OCI-LY1 (cell line): ENCODE results near the gene COL5A2.

Source experiments
- H2AFZ ChIP-seq: fragments of 200-600 bp; sonication (generic), shearing (Covaris generic); 2 replicates; pipeline ENCODE4 v1.6.0; 2014; ENCODE audit warnings: antibody characterized with exemption, mild to moderate bottlenecking, low read length
- H3F3A ChIP-seq: fragments of 200-600 bp; sonication (generic), shearing (Covaris generic); 2 replicates; pipeline ENCODE4 v1.6.0; 2014; ENCODE audit warnings: mild to moderate bottlenecking, antibody characterized with exemption, low read length, moderate library complexity; ENCODE audit not compliant: insufficient read depth
- H3K27ac ChIP-seq: fragments of 200-600 bp; sonication (generic); 2 replicates; pipeline ENCODE4 v1.5.1; 2014; ENCODE audit warnings: low read length, mixed run types, mild to moderate bottlenecking, low read depth; ENCODE audit not compliant: poor library complexity, severe bottlenecking
- H3K27me3 ChIP-seq: fragments of 200-600 bp; sonication (generic); 2 replicates; pipeline ENCODE4 v1.6.0; 2014; ENCODE audit warnings: antibody characterized with exemption, mild to moderate bottlenecking, low read length, moderate library complexity; ENCODE audit not compliant: insufficient read depth
- H3K36me3 ChIP-seq: fragments of 200-600 bp; sonication (generic); 2 replicates; pipeline ENCODE4 v1.6.1; 2014; ENCODE audit warnings: mild to moderate bottlenecking, antibody characterized with exemption, low read length, moderate library complexity, mixed read lengths; ENCODE audit not compliant: insufficient read depth
- H3K4me1 ChIP-seq: fragments of 200-600 bp; sonication (generic); 2 replicates; pipeline ENCODE4 v1.5.1; 2014; ENCODE audit warnings: mild to moderate bottlenecking, low read length, moderate library complexity; ENCODE audit not compliant: insufficient read depth, severe bottlenecking
- H3K4me2 ChIP-seq: fragments of 200-600 bp; sonication (generic), shearing (Covaris generic); 2 replicates; pipeline ENCODE4 v1.6.1; 2014; ENCODE audit warnings: low read length
- H3K4me3 ChIP-seq: fragments of 200-600 bp; sonication (generic); 2 replicates; pipeline ENCODE4 v1.5.1; 2014; ENCODE audit warnings: low read length, low read depth, mild to moderate bottlenecking, mixed read lengths; ENCODE audit not compliant: poor library complexity, severe bottlenecking
- H3K79me2 ChIP-seq: fragments of 200-600 bp; shearing (Covaris generic); 2 replicates; pipeline ENCODE4 v1.6.1; 2016; ENCODE audit warnings: mixed run types, low read length, mixed read lengths; ENCODE audit not compliant: insufficient read depth
- H3K9ac ChIP-seq: fragments of 200-600 bp; sonication (generic), shearing (Covaris generic); 2 replicates; pipeline ENCODE4 v1.6.1; 2014; ENCODE audit warnings: mild to moderate bottlenecking, low read length, mixed read lengths
- H3K9me2 ChIP-seq: fragments of 200-600 bp; sonication (generic), shearing (Covaris generic); 2 replicates; pipeline ENCODE4 v1.6.1; 2014; ENCODE audit warnings: low read depth, mild to moderate bottlenecking, low read length, mixed read lengths
- H3K9me3 ChIP-seq: fragments of 200-600 bp; shearing (Covaris generic); 2 replicates; pipeline ENCODE4 v1.6.1; 2014; ENCODE audit warnings: low read length, mixed read lengths
- H4K20me1 ChIP-seq: fragments of 200-600 bp; sonication (generic), shearing (Covaris generic); 2 replicates; pipeline ENCODE4 v1.6.0; 2016; ENCODE audit warnings: mild to moderate bottlenecking, low read length; ENCODE audit not compliant: insufficient read depth
- EZH2 ChIP-seq: fragments of 200-600 bp; sonication (generic), shearing (Covaris generic); IDR thresholded peaks from 2 replicates; pipeline ENCODE4 v1.8.0; 2017; ENCODE audit warnings: borderline replicate concordance, mixed run types, mild to moderate bottlenecking, antibody characterized with exemption, low read length, moderate library complexity, mixed read lengths
- TF ChIP-seq, protein P1 (sequence below): fragments of 200-600 bp; sonication (generic), shearing (Covaris generic); IDR thresholded peaks from 2 replicates; pipeline ENCODE4 v1.5.1; 2017; ENCODE audit warnings: mild to moderate bottlenecking, antibody characterized with exemption, low read length, moderate library complexity, mixed read lengths

The COL5A2 gene

DNA sequence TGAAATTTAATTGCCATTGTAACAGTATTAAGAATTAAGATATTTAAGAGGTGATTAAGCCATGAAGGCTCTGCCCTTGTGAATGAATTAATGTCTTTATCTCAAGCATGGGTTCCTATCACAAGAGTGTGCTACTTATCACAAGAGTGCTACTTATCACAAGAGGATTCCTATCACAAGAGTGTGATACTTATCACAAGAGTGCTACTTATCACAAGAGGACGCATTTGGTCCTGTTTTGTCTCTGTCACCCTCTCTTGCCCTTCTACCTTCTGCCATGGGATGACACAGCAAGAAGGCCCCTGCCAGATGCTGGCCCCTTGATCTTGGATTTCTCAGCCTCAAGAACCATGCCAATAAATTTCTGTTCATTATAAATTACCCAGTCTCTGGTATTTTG, 13.2 kb upstream of the COL5A2 start:
- no peak for TF ChIP-seq EZH2
- TF ChIP-seq, protein P1, sequence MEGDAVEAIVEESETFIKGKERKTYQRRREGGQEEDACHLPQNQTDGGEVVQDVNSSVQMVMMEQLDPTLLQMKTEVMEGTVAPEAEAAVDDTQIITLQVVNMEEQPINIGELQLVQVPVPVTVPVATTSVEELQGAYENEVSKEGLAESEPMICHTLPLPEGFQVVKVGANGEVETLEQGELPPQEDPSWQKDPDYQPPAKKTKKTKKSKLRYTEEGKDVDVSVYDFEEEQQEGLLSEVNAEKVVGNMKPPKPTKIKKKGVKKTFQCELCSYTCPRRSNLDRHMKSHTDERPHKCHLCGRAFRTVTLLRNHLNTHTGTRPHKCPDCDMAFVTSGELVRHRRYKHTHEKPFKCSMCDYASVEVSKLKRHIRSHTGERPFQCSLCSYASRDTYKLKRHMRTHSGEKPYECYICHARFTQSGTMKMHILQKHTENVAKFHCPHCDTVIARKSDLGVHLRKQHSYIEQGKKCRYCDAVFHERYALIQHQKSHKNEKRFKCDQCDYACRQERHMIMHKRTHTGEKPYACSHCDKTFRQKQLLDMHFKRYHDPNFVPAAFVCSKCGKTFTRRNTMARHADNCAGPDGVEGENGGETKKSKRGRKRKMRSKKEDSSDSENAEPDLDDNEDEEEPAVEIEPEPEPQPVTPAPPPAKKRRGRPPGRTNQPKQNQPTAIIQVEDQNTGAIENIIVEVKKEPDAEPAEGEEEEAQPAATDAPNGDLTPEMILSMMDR = no peak
- Histone ChIP-seq H3K4me3 (no peak overlapping the region), H3K4me2 (no peak overlapping the region), H3K27me3 (no peaks in the 10 kb centered on the region), H3K9ac (no peak overlapping the region), H3K4me1 (no peaks in the 10 kb centered on the region), H4K20me1 (no peaks in the 10 kb centered on the region), H3K9me3 (no peaks in the 10 kb centered on the region), H3K27ac (no peak overlapping the region), H3K36me3 (no peaks in the 10 kb centered on the region), H3K9me2 (no peaks in the 10 kb centered on the region), H3F3A (no peaks in the 10 kb centered on the region), H2AFZ (no peak overlapping the region), H3K79me2 (no peaks in the 10 kb centered on the region)

DNA sequence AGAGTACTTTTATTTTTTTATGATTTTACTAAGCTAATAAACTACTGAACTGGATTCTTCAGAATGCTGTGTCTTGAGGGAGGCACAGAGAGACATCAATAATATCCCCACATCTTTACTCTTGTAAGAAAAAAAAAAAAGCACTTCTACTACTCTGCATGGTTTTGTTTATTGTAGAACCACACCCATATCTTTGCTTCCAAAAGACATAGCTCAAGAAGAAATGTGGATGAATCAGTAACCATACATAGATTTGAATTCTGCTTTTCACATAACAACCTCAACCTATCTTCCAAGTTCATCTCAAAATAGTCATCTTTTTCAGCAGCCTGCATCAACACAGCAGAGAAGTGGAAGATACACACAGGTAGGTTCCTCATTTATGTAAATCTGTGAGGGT, 12.2 kb upstream of the COL5A2 start:
- H3K4me3 ChIP-seq = no peak overlapping the region
- H4K20me1 ChIP-seq = no peaks in the 10 kb centered on the region
- no peak overlapping the region for H3K9ac ChIP-seq
- H3K9me2 ChIP-seq = no peaks in the 10 kb centered on the region
- H3F3A ChIP-seq = no peaks in the 10 kb centered on the region
- no peak overlapping the region for H3K4me2 ChIP-seq
- no peaks in the 10 kb centered on the region for H3K36me3 ChIP-seq
- TF ChIP-seq, protein P1 = no peak
- no peak for TF ChIP-seq EZH2
- H3K27ac ChIP-seq = no peak overlapping the region
- no peaks in the 10 kb centered on the region for H3K27me3 ChIP-seq
- no peaks in the 10 kb centered on the region for H3K4me1 ChIP-seq
- H3K79me2 ChIP-seq = no peaks in the 10 kb centered on the region
- no peaks in the 10 kb centered on the region for H3K9me3 ChIP-seq
- no peak overlapping the region for H2AFZ ChIP-seq

DNA sequence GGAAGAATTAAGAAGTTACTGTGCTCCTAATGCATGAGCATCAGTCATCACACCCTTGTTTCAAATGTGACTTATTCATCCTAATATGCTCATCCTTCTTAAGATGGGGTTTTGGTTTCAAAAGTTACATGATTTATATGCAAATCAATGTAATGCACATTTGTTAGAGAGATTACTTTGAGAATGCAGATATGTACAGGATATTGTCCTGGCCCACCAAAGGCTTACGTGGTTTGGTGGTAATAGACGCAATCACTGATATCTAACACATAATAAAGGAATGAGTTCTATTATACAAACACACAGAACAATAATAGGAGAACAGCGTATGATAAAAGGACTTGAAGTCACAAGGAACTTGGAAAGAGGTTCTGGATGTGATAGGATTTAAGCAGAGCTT, 11.1 kb upstream of the COL5A2 start:
- no peaks in the 10 kb centered on the region for H3K79me2 ChIP-seq
- H2AFZ ChIP-seq = no peak overlapping the region
- no peaks in the 10 kb centered on the region for H3K4me1 ChIP-seq
- H3K9ac ChIP-seq = no peak overlapping the region
- no peaks in the 10 kb centered on the region for H3K9me3 ChIP-seq
- H3K4me3 ChIP-seq = no peak overlapping the region
- TF ChIP-seq, protein P1 = no peak
- TF ChIP-seq EZH2 = no peak
- H3K9me2 ChIP-seq = no peaks in the 10 kb centered on the region
- no peaks in the 10 kb centered on the region for H3F3A ChIP-seq
- H3K36me3 ChIP-seq = no peaks in the 10 kb centered on the region
- no peaks in the 10 kb centered on the region for H3K27me3 ChIP-seq
- H3K27ac ChIP-seq = no peak overlapping the region
- no peaks in the 10 kb centered on the region for H4K20me1 ChIP-seq
- H3K4me2 ChIP-seq = no peak overlapping the region
